HepG2 (cell line): ENCODE data around the gene MEF2D. TPM values are rescaled to one million over a fixed set of nuclear protein-coding genes. Genes with fewer than 3 reads are reported as not detected.

Experiments
- ATAD3A ChIP-seq: sonication (generic); formaldehyde crosslinking; IDR thresholded peaks from 2 replicates; pipeline ENCODE4 v1.4.0; 2020; ENCODE audit warnings: missing genetic modification reagents
- ATF4 ChIP-seq, 2 experiments: fragments of 450-650 bp in 1 of 2; sonication (generic) in 1 of 2; formaldehyde crosslinking; IDR thresholded peaks; 2 replicates each; pipeline versions ENCODE4 v1.5.0 to v1.8.0; 2020 to 2022; ENCODE audit warnings: mild to moderate bottlenecking in 1 of 2, missing genetic modification reagents in 1 of 2
- CSRNP2 ChIP-seq: sonication (generic); formaldehyde crosslinking; conservative IDR thresholded peaks from 2 replicates; pipeline ENCODE4 v1.8.0; 2022; ENCODE audit warnings: low read depth, missing genetic modification reagents
- JUND ChIP-seq: sonication (generic); formaldehyde crosslinking; IDR thresholded peaks from 2 replicates; pipeline ENCODE4 v1.8.0; 2022; ENCODE audit warnings: mild to moderate bottlenecking, missing genetic modification reagents
- MEIS1 ChIP-seq: sonication (generic); formaldehyde crosslinking; IDR thresholded peaks from 2 replicates; pipeline ENCODE4 v1.9.0; 2021; ENCODE audit warnings: mild to moderate bottlenecking, missing genetic modification reagents, moderate library complexity, borderline replicate concordance
- MLLT10 ChIP-seq: sonication (generic); formaldehyde crosslinking; IDR thresholded peaks from 2 replicates; pipeline ENCODE4 v1.4.0; 2020; ENCODE audit warnings: missing genetic modification reagents
- NFAT5 ChIP-seq: sonication (generic); formaldehyde crosslinking; IDR thresholded peaks from 2 replicates; pipeline ENCODE4 v1.4.0; 2020; ENCODE audit warnings: missing genetic modification reagents
- NFYC ChIP-seq: IDR thresholded peaks from 2 replicates; pipeline ENCODE4 v1.6.1; 2016; ENCODE audit warnings: missing genetic modification reagents, missing compliant biosample characterization
- REL ChIP-seq: sonication (generic); formaldehyde crosslinking; conservative IDR thresholded peaks from 2 replicates; pipeline ENCODE4 v1.8.0; 2022; ENCODE audit warnings: mild to moderate bottlenecking, missing genetic modification reagents, moderate library complexity
- ZNF446 ChIP-seq: sonication (generic); formaldehyde crosslinking; IDR thresholded peaks from 2 replicates; pipeline ENCODE4 v1.5.0; 2020; ENCODE audit warnings: mild to moderate bottlenecking, missing genetic modification reagents
- polyA plus RNA-seq, 8 experiments: library from polyadenylated mRNA; depleted of rRNA in 3 of 8; stranded (reverse) in 7 of 8; unstranded in 1 of 8; fragments of >200 nt; fragmentation: Illumina TruSeq in 4 of 8; extraction: Trizol in 4 of 8; gene quantifications; 2 replicates each; pipeline versions ENCODE4 v1.2.1 to v1.2.3, GENCODE V29; 2011 to 2016; ENCODE audit warnings: low read depth in 4 of 8, missing spikeins in 1 of 8, mixed read lengths in 1 of 8; ENCODE audit not compliant: insufficient read depth in 1 of 8
- total RNA-seq, 5 experiments: library from RNA; depleted of rRNA; stranded (reverse); fragments of >200 nt; fragmentation: Illumina TruSeq; extraction: Trizol; gene quantifications; 2 replicates each; pipeline ENCODE4 v1.2.3, GENCODE V29; 2016; ENCODE audit warnings: low read depth in 1 of 5
- TF ChIP-seq, protein P1 (sequence below): sonication (generic); formaldehyde crosslinking; IDR thresholded peaks from 2 replicates; pipeline ENCODE4 v1.8.0; 2022; ENCODE audit warnings: low read depth, missing genetic modification reagents
- TF ChIP-seq, protein P2 (sequence below): sonication (generic); formaldehyde crosslinking; IDR thresholded peaks from 2 replicates; pipeline ENCODE4 v1.4.0; 2020; ENCODE audit warnings: missing genetic modification reagents

MEF2D gene
- total and polyA plus RNA-seq, 2 of the 13 experiments (the other 11 are each of a cell fraction or from before 2014, with no cell fraction given) = 1.6 to 3.9 TPM

- TF ChIP-seq NFAT5 (CRISPR knock-in tag) (no peak), ATF4 (CRISPR knock-in tag; IDR thresholded peaks at IDR 0.05) (peak in 1 of 2 experiments; percentile 77; a peak in 2 of 4 replicates), MEIS1 (CRISPR knock-in tag) (peak; percentile 91; the same call in 1 of the 2 replicates), NFYC (CRISPR knock-in tag) (peak; percentile 55), JUND (CRISPR knock-in tag) (peak; percentile 85), ATAD3A (CRISPR knock-in tag) (no peak), ZNF446 (CRISPR knock-in tag) (no peak), CSRNP2 (CRISPR knock-in tag) (no peak), REL (no peak), MLLT10 (CRISPR knock-in tag) (no peak)
- TF ChIP-seq, protein P1, sequence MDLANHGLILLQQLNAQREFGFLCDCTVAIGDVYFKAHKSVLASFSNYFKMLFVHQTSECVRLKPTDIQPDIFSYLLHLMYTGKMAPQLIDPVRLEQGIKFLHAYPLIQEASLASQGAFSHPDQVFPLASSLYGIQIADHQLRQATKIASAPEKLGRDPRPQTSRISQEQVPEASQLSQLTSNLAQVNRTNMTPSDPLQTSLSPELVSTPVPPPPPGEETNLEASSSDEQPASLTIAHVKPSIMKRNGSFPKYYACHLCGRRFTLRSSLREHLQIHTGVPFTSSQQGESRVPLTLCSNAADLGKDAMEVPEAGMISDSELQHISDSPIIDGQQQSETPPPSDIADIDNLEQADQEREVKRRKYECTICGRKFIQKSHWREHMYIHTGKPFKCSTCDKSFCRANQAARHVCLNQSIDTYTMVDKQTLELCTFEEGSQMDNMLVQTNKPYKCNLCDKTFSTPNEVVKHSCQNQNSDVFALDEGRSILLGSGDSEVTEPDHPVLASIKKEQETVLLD (CRISPR knock-in tag) = no peak
- TF ChIP-seq, protein P2, sequence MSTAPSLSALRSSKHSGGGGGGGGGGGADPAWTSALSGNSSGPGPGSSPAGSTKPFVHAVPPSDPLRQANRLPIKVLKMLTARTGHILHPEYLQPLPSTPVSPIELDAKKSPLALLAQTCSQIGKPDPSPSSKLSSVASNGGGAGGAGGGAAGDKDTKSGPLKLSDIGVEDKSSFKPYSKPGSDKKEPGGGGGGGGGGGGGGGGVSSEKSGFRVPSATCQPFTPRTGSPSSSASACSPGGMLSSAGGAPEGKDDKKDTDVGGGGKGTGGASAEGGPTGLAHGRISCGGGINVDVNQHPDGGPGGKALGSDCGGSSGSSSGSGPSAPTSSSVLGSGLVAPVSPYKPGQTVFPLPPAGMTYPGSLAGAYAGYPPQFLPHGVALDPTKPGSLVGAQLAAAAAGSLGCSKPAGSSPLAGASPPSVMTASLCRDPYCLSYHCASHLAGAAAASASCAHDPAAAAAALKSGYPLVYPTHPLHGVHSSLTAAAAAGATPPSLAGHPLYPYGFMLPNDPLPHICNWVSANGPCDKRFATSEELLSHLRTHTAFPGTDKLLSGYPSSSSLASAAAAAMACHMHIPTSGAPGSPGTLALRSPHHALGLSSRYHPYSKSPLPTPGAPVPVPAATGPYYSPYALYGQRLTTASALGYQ (CRISPR knock-in tag) = peak; percentile 95; the same call in 1 of the 2 replicates
Measured at GRCh38 chr1:156471496-156472490, 28.8 kb downstream of the MEF2D start (continued).
